HK-2 (cell line): ENCODE results near the gene DCDC2C.

ENCODE experiments used
- DNase-seq: peaks from one replicate; pipeline ENCODE4 v3.0.0-alpha.2; 2018; ENCODE audit not compliant: unreplicated experiment

Gene DCDC2C

GRCh38 chr2:3827673-3828575 is 124.5 kb downstream of the DCDC2C start:
- DNase-seq = peak; percentile 6

- DNase-seq = no peak
Measured at GRCh38 chr2:3830796-3831195, 127.4 kb downstream of the DCDC2C start.

GRCh38 chr2:3837086-3837485 is 133.7 kb downstream of the DCDC2C start:
- DNase-seq = no peak

GRCh38 chr2:3838348-3838747 is 135.0 kb downstream of the DCDC2C start:
- DNase-seq = no peak

- no peak for DNase-seq
Measured at GRCh38 chr2:3839476-3839875, 136.1 kb downstream of the DCDC2C start.

- no peak for DNase-seq
Measured at GRCh38 chr2:3840611-3841155, 137.3 kb downstream of the DCDC2C start.

GRCh38 chr2:3847397-3848052 is 144.2 kb downstream of the DCDC2C start:
- DNase-seq = no peak

GRCh38 chr2:3848776-3849175 is 145.4 kb downstream of the DCDC2C start:
- DNase-seq = no peak

GRCh38 chr2:3849213-3849612 is 145.8 kb downstream of the DCDC2C start:
- no peak for DNase-seq

GRCh38 chr2:3857576-3857975 is 154.2 kb downstream of the DCDC2C start:
- no peak for DNase-seq

GRCh38 chr2:3864943-3865865 is 161.8 kb downstream of the DCDC2C start:
- no peak for DNase-seq

- no peak for DNase-seq
Measured at GRCh38 chr2:3867469-3867868, 164.1 kb downstream of the DCDC2C start.

GRCh38 chr2:3868012-3868805 is 164.8 kb downstream of the DCDC2C start:
- DNase-seq = no peak

GRCh38 chr2:3870222-3870621 is 166.8 kb downstream of the DCDC2C start:
- no peak for DNase-seq

GRCh38 chr2:3871002-3871401 is 167.6 kb downstream of the DCDC2C start:
- no peak for DNase-seq

GRCh38 chr2:3872451-3872850 is 169.1 kb downstream of the DCDC2C start:
- no peak for DNase-seq

- DNase-seq = no peak
Measured at GRCh38 chr2:3873899-3874298, 170.5 kb downstream of the DCDC2C start.

- DNase-seq = no peak
Measured at GRCh38 chr2:3876221-3876620, 172.8 kb downstream of the DCDC2C start.

- DNase-seq = no peak
Measured at GRCh38 chr2:3876685-3877084, 173.3 kb downstream of the DCDC2C start.

- no peak for DNase-seq
Measured at GRCh38 chr2:3885629-3886628, 182.6 kb downstream of the DCDC2C start.
